CD14-positive monocyte (primary cell): ENCODE measurements around the gene KRT32. TPM values are rescaled to one million over a fixed set of nuclear protein-coding genes. Genes with fewer than 3 reads are reported as not detected.
A peak's percentile ranks its signal among the peaks of the same experiment; 100 is the strongest.

Source experiments
- DNase-seq, 3 donors: peaks; one replicate each; pipeline ENCODE4 v3.0.0-alpha.2; 2011 to 2022
- H2AFZ ChIP-seq: 2 replicates; pipeline ENCODE4 v1.6.0; 2012; ENCODE audit warnings: mild to moderate bottlenecking, low read depth, low read length, inconsistent platforms; ENCODE audit not compliant: insufficient read depth, poor library complexity, severe bottlenecking
- H3K27ac ChIP-seq, 2 donors: 1 replicate in 1 of 2; 2 replicates in 1 of 2; pipeline ENCODE4 v1.5.1; 2012 to 2013; ENCODE audit warnings: low read length in 2 of 2, control low read depth in 1 of 2, inconsistent platforms in 1 of 2, low read depth in 1 of 2, mild to moderate bottlenecking in 1 of 2
- H3K27me3 ChIP-seq, 2 donors: one replicate each; pipeline versions ENCODE4 v1.6.0 to v1.6.1; 2011 to 2013; ENCODE audit warnings: low read length in 2 of 2; ENCODE audit not compliant: control insufficient read depth in 2 of 2, insufficient read depth in 2 of 2
- H3K36me3 ChIP-seq, 2 donors: replicated peaks in 1 of 2; 1 replicate in 1 of 2; 2 replicates in 1 of 2; pipeline versions ENCODE4 v1.5.1 to v1.6.1; 2012 to 2013; ENCODE audit warnings: low read length in 2 of 2, control low read depth in 1 of 2, inconsistent platforms in 1 of 2, mild to moderate bottlenecking in 1 of 2; ENCODE audit not compliant: insufficient read depth in 2 of 2, control insufficient read depth in 1 of 2
- H3K4me1 ChIP-seq, 2 donors: 1 replicate in 1 of 2; 2 replicates in 1 of 2; pipeline versions ENCODE4 v1.5.1 to v1.6.1; 2012 to 2013; ENCODE audit warnings: low read length in 2 of 2, control low read depth in 1 of 2, inconsistent platforms in 1 of 2, mild to moderate bottlenecking in 1 of 2, moderate library complexity in 1 of 2; ENCODE audit not compliant: insufficient read depth in 2 of 2, control insufficient read depth in 1 of 2
- H3K4me2 ChIP-seq: replicated peaks from 2 replicates; pipeline ENCODE3; 2012; ENCODE audit warnings: low read length, moderate library complexity, mild to moderate bottlenecking; ENCODE audit not compliant: poor library complexity, severe bottlenecking; ENCODE audit errors: extremely low read depth
- H3K4me3 ChIP-seq, 3 experiments: fragments of 200-600 bp in 1 of 3; sonication (generic) in 1 of 3; replicated peaks in 1 of 3; 1 replicate in 2 of 3; 2 replicates in 1 of 3; pipeline ENCODE4 v1.5.1; 2011 to 2013; ENCODE audit warnings: low read length in 3 of 3, mild to moderate bottlenecking in 3 of 3, control low read depth in 2 of 3, low read depth in 2 of 3, inconsistent platforms in 1 of 3, moderate library complexity in 1 of 3
- H3K79me2 ChIP-seq: 2 replicates; pipeline ENCODE4 v1.6.0; 2012; ENCODE audit warnings: mild to moderate bottlenecking, control low read depth, inconsistent platforms, low read length, moderate library complexity; ENCODE audit not compliant: insufficient read depth
- H3K9ac ChIP-seq: 2 replicates; pipeline ENCODE4 v1.6.0; 2017; ENCODE audit warnings: low read length, mild to moderate bottlenecking; ENCODE audit not compliant: insufficient read depth, poor library complexity, severe bottlenecking
- H3K9me3 ChIP-seq, 2 donors: replicated peaks in 1 of 2; 1 replicate in 1 of 2; 2 replicates in 1 of 2; pipeline versions ENCODE4 v1.5.1 to v1.6.1; 2012 to 2013; ENCODE audit warnings: low read length in 2 of 2, control low read depth in 1 of 2; ENCODE audit not compliant: control insufficient read depth in 1 of 2, insufficient read depth in 1 of 2
- H4K20me1 ChIP-seq: 2 replicates; pipeline ENCODE4 v1.6.0; 2012; ENCODE audit warnings: mild to moderate bottlenecking, low read length, control low read depth, moderate library complexity; ENCODE audit not compliant: insufficient read depth
- H3K27ac Mint-ChIP-seq, 7 donors: one replicate each; pipeline ENCODE4 v1.8.0; 2020; ENCODE audit warnings: mild to moderate bottlenecking in 7 of 7, mixed read lengths in 7 of 7, moderate library complexity in 6 of 7, inconsistent platforms in 2 of 7
- H3K27me3 Mint-ChIP-seq, 3 donors: one replicate each; pipeline ENCODE4 v1.8.0; 2021 to 2022; ENCODE audit warnings: low read depth in 3 of 3, mild to moderate bottlenecking in 3 of 3, mixed read lengths in 3 of 3, moderate library complexity in 3 of 3, inconsistent platforms in 1 of 3
- H3K36me3 Mint-ChIP-seq, 2 donors: one replicate each; pipeline ENCODE4 v1.8.0; 2020; ENCODE audit warnings: mixed read lengths in 2 of 2, inconsistent platforms in 1 of 2, mild to moderate bottlenecking in 1 of 2
- H3K4me1 Mint-ChIP-seq: one replicate; pipeline ENCODE4 v1.8.0; 2020; ENCODE audit warnings: mild to moderate bottlenecking, mixed read lengths
- H3K4me3 Mint-ChIP-seq, 2 donors: one replicate each; pipeline ENCODE4 v1.8.0; 2020; ENCODE audit warnings: mild to moderate bottlenecking in 2 of 2, mixed read lengths in 2 of 2, moderate library complexity in 1 of 2
- H3K9me3 Mint-ChIP-seq, 7 donors: one replicate each; pipeline ENCODE4 v1.8.0; 2020 to 2022; ENCODE audit warnings: mixed read lengths in 7 of 7, mild to moderate bottlenecking in 6 of 7, moderate library complexity in 6 of 7, inconsistent platforms in 2 of 7
- CTCF ChIP-seq: fragments of 200-600 bp; IDR thresholded peaks from one replicate; pipeline ENCODE4 v1.8.0; 2022; ENCODE audit warnings: antibody characterized with exemption, mild to moderate bottlenecking
- WGBS: methylation state at CpG from one replicate; pipeline ENCODE4 v1.1.5; 2013; ENCODE audit warnings: missing lambda C conversion rate; ENCODE audit not compliant: insufficient coverage; 5-methylcytosine and 5-hydroxymethylcytosine counted together
- intact Hi-C, 2 donors: fragments of 100-400 bp; cut with micrococcal nuclease; formaldehyde crosslinking; loops; one replicate each; pipeline versions ENCODE4 v1.15.0 to v1.15.1; 2023
- polyA plus RNA-seq, 3 donors: library from polyadenylated mRNA; depleted of rRNA in 1 of 3; unstranded in 2 of 3; stranded (reverse) in 1 of 3; fragments of 300-500 nt in 2 of 3; fragments of >200 nt in 1 of 3; fragmentation: Illumina TruSeq in 2 of 3; gene quantifications; 1 replicate in 2 of 3; 2 replicates in 1 of 3; pipeline ENCODE4 v1.2.3, GENCODE V29; 2012 to 2021

KRT32 gene
- polyA plus RNA-seq, 3 donors = not detected

DNA sequence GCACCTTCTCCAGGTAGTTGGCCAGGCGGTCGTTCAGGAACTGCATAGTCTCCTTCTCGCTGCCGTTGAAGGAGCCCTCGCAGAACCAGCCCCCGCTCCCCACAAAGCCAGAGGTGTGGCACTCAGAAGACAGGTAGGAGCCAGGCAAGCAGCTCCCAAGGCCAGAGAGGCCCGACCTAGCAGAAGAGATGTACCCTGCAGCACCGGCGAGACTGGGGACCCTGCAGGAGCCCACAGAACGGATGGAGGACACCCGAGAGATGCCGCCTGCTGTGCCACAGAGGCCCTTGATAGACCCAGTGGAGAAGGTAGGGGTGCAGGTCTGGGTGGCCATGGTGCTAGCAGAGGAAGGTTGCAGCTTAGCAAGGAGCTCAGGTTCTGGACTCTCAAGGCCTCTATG is 22.3 kb upstream of the KRT32 start, which contains the start of gene KRT36:
TSS of gene KRT36 (minus strand) at position 380 of the 400 bp plus-strand sequence. CDS start at position 334, 46 bp downstream.
- H3K9me3 ChIP-seq = no peaks in the 10 kb centered on the region
- Mint-ChIP-seq H3K4me1 (peaks cover 52% of the 10 kb centered on the region), H3K27ac (peak within 1 kb of the TSS; percentile 82 to 93 (median 88)), H3K36me3 (peaks cover 0 to 2% of the 10 kb centered on the region in 2 donors), H3K27me3 (peaks cover 1 to 3% (median 2%) of the 10 kb centered on the region in 3 donors), H3K4me3 (peak within 1 kb of the TSS; percentile 43 to 76), H3K9me3 (no peaks in the 10 kb centered on the region)
- no peaks in the 10 kb centered on the region for H4K20me1 ChIP-seq
- peak within 1 kb of the TSS in 1 of 3 experiments; percentile 53 for H3K4me3 ChIP-seq
- 98% methylated on average over 12 of the region's 12 CpGs for WGBS
- peak within 1 kb of the TSS; percentile 45 for H3K4me2 ChIP-seq
- intact Hi-C loops = loop anchor here in 1 of 2 donors (5.0 kb wide), 1 partner anchor 58 kb away; no protein-coding TSS in a partner anchor
- H2AFZ ChIP-seq = peak within 1 kb of the TSS; percentile 58
- no peaks in the 10 kb centered on the region for H3K27me3 ChIP-seq
- no peak for TF ChIP-seq CTCF
- H3K27ac ChIP-seq = peak within 1 kb of the TSS; percentile 73 to 85
- no peaks in the 10 kb centered on the region for H3K36me3 ChIP-seq
- H3K9ac ChIP-seq = peak within 1 kb of the TSS; percentile 11
- DNase-seq = no peak
- H3K4me1 ChIP-seq = peaks cover 47 to 54% of the 10 kb centered on the region in 2 donors
- no peaks in the 10 kb centered on the region for H3K79me2 ChIP-seq

- 68% methylated on average over 27 of the region's 29 CpGs for WGBS
- Histone ChIP-seq H3K27ac (no peak overlapping the region), H3K4me3 (no peak overlapping the region), H3K9me3 (no peaks in the 10 kb centered on the region), H2AFZ (peak overlapping the region; percentile 18), H3K79me2 (no peaks in the 10 kb centered on the region), H3K9ac (no peak overlapping the region), H3K36me3 (no peaks in the 10 kb centered on the region), H4K20me1 (no peaks in the 10 kb centered on the region), H3K4me2 (no peak overlapping the region), H3K27me3 (no peaks in the 10 kb centered on the region), H3K4me1 (peaks cover 30 to 35% of the 10 kb centered on the region in 2 donors)
- Mint-ChIP-seq H3K4me3 (no peak overlapping the region), H3K4me1 (peaks cover 31% of the 10 kb centered on the region), H3K27ac (no peak overlapping the region), H3K27me3 (peaks cover 2 to 7% (median 6%) of the 10 kb centered on the region in 3 donors), H3K36me3 (no peaks in the 10 kb centered on the region), H3K9me3 (no peaks in the 10 kb centered on the region)
- peak; percentile 70 for TF ChIP-seq CTCF
- DNase-seq = peak; percentile 36 to 57 (median 50)
- intact Hi-C loops = loop anchor here in 1 of 2 donors (5.0 kb wide), 1 partner anchor 60 kb away; no protein-coding TSS in a partner anchor
These were observed 19.8 kb upstream of the KRT32 start for GRCh38 chr17:41486809-41487530.
